Measurements from ENCODE around the gene PLSCR1. TPM values are rescaled to one million over a fixed set of nuclear protein-coding genes. Genes with fewer than 3 reads are reported as not detected.

The PLSCR1 gene
- total and polyA plus RNA-seq, 2 experiments from 2014 or later = 62.7 to 78.3 TPM

- Histone ChIP-seq H3K4me2 (peak overlapping the region; percentile 2; the same call in 1 of the 2 replicates), H3K27me3 (ENCODE audit: insufficient read depth) (no peaks in the 10 kb centered on the region), H3K4me1 (ENCODE audit: insufficient read depth) (peaks cover 31% of the 10 kb centered on the region), H3F3A (replicated peaks; ENCODE audit: low read depth) (no peaks in the 10 kb centered on the region), H3K27ac (ENCODE audit: low read depth) (peak overlapping the region; percentile 84; the same call in 1 of the 2 replicates), H3K9me2 (ENCODE audit: insufficient read depth) (peaks cover 15% of the 10 kb centered on the region), H3K36me3 (ENCODE audit: insufficient read depth) (no peaks in the 10 kb centered on the region), H4K20me1 (replicated peaks; ENCODE audit: insufficient read depth) (no peaks in the 10 kb centered on the region), H2AFZ (peak overlapping the region; percentile 26; the same call in 1 of the 2 replicates), H3K4me3 (no peak overlapping the region), H3K79me2 (replicated peaks; ENCODE audit: insufficient read depth) (no peaks in the 10 kb centered on the region)
- H3K27me3 Mint-ChIP-seq (ENCODE audit: insufficient read depth, low read depth, poor library complexity) = peaks cover 2% of the 10 kb centered on the region
- TF ChIP-seq CTCF (conservative IDR thresholded peaks at IDR 0.05; ENCODE audit: low read depth in 2 of 2) (peak; percentile 37 to 42; a peak in 3 of 4 replicates), NANOG (IDR thresholded peaks at IDR 0.05; ENCODE audit: borderline replicate concordance) (no peak)
- DNase-seq (ENCODE audit: low spot score) = peak; percentile 29
- peaks cover 3% of the 10 kb centered on the region; the same call in 2 of the 3 replicates for H3K9me3 Mint-ChIP-seq
- peak; percentile 21; the same call in 2 of the 3 replicates for ATAC-seq
- peaks cover 50% of the 10 kb centered on the region for H3K4me1 Mint-ChIP-seq
- H3K4me3 Mint-ChIP-seq = no peak overlapping the region
- H3K36me3 Mint-ChIP-seq (ENCODE audit: low read depth) = peaks cover 7% of the 10 kb centered on the region; the same call in 1 of the 3 replicates
- H3K27ac Mint-ChIP-seq = peak overlapping the region; percentile 90; the same call in 1 of the 2 replicates
Observed at GRCh38 chr3:146503461-146504202, 40.8 kb downstream of the PLSCR1 start.

- H3K4me2 ChIP-seq = no peak overlapping the region
- no peak for TF ChIP-seq ZNF114 (CRISPR knock-in tag; IDR thresholded peaks at IDR 0.05)
- TF ChIP-seq CREB1 (CRISPR knock-in tag; IDR thresholded peaks at IDR 0.05; ENCODE audit: low read depth) = no peak
- no peak for TF ChIP-seq CTCF (conservative IDR thresholded peaks at IDR 0.05; ENCODE audit: low read depth in 2 of 2)
- TF ChIP-seq, protein P1, sequence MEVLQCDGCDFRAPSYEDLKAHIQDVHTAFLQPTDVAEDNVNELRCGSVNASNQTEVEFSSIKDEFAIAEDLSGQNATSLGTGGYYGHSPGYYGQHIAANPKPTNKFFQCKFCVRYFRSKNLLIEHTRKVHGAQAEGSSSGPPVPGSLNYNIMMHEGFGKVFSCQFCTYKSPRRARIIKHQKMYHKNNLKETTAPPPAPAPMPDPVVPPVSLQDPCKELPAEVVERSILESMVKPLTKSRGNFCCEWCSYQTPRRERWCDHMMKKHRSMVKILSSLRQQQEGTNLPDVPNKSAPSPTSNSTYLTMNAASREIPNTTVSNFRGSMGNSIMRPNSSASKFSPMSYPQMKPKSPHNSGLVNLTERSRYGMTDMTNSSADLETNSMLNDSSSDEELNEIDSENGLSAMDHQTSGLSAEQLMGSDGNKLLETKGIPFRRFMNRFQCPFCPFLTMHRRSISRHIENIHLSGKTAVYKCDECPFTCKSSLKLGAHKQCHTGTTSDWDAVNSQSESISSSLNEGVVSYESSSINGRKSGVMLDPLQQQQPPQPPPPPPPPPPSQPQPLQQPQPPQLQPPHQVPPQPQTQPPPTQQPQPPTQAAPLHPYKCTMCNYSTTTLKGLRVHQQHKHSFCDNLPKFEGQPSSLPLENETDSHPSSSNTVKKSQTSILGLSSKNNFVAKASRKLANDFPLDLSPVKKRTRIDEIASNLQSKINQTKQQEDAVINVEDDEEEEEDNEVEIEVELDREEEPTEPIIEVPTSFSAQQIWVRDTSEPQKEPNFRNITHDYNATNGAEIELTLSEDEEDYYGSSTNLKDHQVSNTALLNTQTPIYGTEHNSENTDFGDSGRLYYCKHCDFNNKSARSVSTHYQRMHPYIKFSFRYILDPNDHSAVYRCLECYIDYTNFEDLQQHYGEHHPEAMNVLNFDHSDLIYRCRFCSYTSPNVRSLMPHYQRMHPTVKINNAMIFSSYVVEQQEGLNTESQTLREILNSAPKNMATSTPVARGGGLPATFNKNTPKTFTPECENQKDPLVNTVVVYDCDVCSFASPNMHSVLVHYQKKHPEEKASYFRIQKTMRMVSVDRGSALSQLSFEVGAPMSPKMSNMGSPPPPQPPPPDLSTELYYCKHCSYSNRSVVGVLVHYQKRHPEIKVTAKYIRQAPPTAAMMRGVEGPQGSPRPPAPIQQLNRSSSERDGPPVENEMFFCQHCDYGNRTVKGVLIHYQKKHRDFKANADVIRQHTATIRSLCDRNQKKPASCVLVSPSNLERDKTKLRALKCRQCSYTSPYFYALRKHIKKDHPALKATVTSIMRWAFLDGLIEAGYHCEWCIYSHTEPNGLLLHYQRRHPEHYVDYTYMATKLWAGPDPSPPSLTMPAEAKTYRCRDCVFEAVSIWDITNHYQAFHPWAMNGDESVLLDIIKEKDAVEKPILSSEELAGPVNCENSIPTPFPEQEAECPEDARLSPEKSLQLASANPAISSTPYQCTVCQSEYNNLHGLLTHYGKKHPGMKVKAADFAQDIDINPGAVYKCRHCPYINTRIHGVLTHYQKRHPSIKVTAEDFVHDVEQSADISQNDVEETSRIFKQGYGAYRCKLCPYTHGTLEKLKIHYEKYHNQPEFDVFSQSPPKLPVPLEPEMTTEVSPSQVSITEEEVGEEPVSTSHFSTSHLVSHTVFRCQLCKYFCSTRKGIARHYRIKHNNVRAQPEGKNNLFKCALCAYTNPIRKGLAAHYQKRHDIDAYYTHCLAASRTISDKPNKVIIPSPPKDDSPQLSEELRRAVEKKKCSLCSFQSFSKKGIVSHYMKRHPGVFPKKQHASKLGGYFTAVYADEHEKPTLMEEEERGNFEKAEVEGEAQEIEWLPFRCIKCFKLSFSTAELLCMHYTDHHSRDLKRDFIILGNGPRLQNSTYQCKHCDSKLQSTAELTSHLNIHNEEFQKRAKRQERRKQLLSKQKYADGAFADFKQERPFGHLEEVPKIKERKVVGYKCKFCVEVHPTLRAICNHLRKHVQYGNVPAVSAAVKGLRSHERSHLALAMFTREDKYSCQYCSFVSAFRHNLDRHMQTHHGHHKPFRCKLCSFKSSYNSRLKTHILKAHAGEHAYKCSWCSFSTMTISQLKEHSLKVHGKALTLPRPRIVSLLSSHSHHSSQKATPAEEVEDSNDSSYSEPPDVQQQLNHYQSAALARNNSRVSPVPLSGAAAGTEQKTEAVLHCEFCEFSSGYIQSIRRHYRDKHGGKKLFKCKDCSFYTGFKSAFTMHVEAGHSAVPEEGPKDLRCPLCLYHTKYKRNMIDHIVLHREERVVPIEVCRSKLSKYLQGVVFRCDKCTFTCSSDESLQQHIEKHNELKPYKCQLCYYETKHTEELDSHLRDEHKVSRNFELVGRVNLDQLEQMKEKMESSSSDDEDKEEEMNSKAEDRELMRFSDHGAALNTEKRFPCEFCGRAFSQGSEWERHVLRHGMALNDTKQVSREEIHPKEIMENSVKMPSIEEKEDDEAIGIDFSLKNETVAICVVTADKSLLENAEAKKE (CRISPR knock-in tag; IDR thresholded peaks at IDR 0.05) = no peak
- TF ChIP-seq, protein P2, sequence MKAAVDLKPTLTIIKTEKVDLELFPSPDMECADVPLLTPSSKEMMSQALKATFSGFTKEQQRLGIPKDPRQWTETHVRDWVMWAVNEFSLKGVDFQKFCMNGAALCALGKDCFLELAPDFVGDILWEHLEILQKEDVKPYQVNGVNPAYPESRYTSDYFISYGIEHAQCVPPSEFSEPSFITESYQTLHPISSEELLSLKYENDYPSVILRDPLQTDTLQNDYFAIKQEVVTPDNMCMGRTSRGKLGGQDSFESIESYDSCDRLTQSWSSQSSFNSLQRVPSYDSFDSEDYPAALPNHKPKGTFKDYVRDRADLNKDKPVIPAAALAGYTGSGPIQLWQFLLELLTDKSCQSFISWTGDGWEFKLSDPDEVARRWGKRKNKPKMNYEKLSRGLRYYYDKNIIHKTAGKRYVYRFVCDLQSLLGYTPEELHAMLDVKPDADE (IDR thresholded peaks at IDR 0.05) = no peak
- no peak for TF ChIP-seq ZNF331 (CRISPR knock-in tag; IDR thresholded peaks at IDR 0.05; ENCODE audit: low read depth)
- no peak for TF ChIP-seq JUNB (IDR thresholded peaks at IDR 0.05; ENCODE audit: unreplicated experiment)
Observed at GRCh38 chr3:146502887-146503460, 41.4 kb downstream of the PLSCR1 start.

More at GRCh38 chr3:146502887-146503460, 41.4 kb downstream of the PLSCR1 start:
- H4K20me1 ChIP-seq (replicated peaks; ENCODE audit: insufficient read depth) = no peaks in the 10 kb centered on the region
- H3K27me3 ChIP-seq (ENCODE audit: insufficient read depth) = no peaks in the 10 kb centered on the region
- H3K36me3 ChIP-seq (ENCODE audit: insufficient read depth) = no peaks in the 10 kb centered on the region
- Mint-ChIP-seq H3K27me3 (ENCODE audit: insufficient read depth, low read depth, poor library complexity) (peaks cover 2% of the 10 kb centered on the region), H3K4me1 (peaks cover 47% of the 10 kb centered on the region), H3K36me3 (ENCODE audit: low read depth) (peaks cover 8% of the 10 kb centered on the region; the same call in 2 of the 3 replicates), H3K4me3 (no peak overlapping the region), H3K27ac (no peak overlapping the region), H3K9me3 (peaks cover 7% of the 10 kb centered on the region)
- no peak overlapping the region for H3K4me3 ChIP-seq
- ATAC-seq (no peak), DNase-seq (ENCODE audit: low spot score) (no peak)
- no peak overlapping the region for H2AFZ ChIP-seq
- peaks cover 31% of the 10 kb centered on the region for H3K4me1 ChIP-seq (ENCODE audit: insufficient read depth)
- H3K79me2 ChIP-seq (replicated peaks; ENCODE audit: insufficient read depth) = no peaks in the 10 kb centered on the region
- H3K27ac ChIP-seq (ENCODE audit: low read depth) = no peak overlapping the region
- no peaks in the 10 kb centered on the region for H3F3A ChIP-seq (replicated peaks; ENCODE audit: low read depth)
- peaks cover 11% of the 10 kb centered on the region for H3K9me2 ChIP-seq (ENCODE audit: insufficient read depth)
